Vagina (tissue), 2 donors: ENCODE data around the gene TAS2R41.

Experiments
- POLR2A ChIP-seq, 2 donors: fragments of 450-650 bp; IDR thresholded peaks; one replicate each; pipeline ENCODE4 v1.6.1; 2017; ENCODE audit warnings: antibody characterized with exemption in 2 of 2, mild to moderate bottlenecking in 2 of 2, moderate library complexity in 2 of 2
- POLR2AphosphoS5 ChIP-seq, 2 donors: sonication (generic); formaldehyde crosslinking; IDR thresholded peaks; one replicate each; pipeline ENCODE4 v1.9.0; 2017; ENCODE audit warnings: antibody characterized with exemption in 2 of 2, mild to moderate bottlenecking in 2 of 2, low read depth in 1 of 2; ENCODE audit not compliant: insufficient read depth in 1 of 2
- TF ChIP-seq, protein P1 (sequence below), 3 experiments: fragments of 450-650 bp in 2 of 3; fragments of 200-600 bp in 1 of 3; sonication (generic) in 1 of 3; IDR thresholded peaks; one replicate each; pipeline ENCODE4 v1.5.1; 2017 to 2019; ENCODE audit warnings: antibody characterized with exemption in 3 of 3, mild to moderate bottlenecking in 2 of 3, moderate library complexity in 2 of 3

DNA sequence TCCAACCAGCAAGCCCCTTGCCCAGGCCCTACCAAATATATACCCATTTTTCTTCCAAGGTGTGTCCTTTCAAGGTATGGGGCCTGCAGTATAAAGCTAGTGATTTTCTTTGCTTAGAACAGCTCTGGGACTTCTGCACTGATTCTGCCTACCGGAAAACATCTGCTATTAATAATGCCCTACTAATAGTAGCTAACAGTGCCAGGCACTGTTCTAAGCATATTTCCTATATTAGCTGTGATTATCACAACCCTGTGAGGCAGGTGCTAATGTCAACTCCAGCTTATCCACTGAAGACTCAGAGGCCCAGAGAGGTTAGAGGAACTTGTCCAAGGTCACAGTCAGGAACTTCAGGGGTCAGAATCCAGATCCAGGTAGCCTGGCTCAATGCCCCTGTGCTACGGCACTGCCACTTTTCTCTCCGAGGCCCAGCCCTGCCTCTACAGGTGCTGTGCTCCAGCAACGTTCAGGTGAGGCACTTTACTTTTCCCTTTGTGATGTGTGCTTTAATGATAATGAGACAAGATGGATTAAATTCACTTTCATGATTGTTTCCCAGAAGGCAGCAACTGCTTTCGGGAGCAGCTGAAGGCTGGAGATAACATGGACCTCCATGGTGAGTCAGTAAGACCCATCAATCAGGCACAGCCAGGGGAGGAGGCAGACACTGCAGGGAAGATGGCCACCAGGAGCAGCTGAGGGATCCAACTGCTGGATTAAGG is 26.7 kb downstream of the TAS2R41 start:
- TF ChIP-seq, protein P1, sequence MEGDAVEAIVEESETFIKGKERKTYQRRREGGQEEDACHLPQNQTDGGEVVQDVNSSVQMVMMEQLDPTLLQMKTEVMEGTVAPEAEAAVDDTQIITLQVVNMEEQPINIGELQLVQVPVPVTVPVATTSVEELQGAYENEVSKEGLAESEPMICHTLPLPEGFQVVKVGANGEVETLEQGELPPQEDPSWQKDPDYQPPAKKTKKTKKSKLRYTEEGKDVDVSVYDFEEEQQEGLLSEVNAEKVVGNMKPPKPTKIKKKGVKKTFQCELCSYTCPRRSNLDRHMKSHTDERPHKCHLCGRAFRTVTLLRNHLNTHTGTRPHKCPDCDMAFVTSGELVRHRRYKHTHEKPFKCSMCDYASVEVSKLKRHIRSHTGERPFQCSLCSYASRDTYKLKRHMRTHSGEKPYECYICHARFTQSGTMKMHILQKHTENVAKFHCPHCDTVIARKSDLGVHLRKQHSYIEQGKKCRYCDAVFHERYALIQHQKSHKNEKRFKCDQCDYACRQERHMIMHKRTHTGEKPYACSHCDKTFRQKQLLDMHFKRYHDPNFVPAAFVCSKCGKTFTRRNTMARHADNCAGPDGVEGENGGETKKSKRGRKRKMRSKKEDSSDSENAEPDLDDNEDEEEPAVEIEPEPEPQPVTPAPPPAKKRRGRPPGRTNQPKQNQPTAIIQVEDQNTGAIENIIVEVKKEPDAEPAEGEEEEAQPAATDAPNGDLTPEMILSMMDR (IDR thresholded peaks at IDR 0.05) = no peak
- TF ChIP-seq POLR2A (IDR thresholded peaks at IDR 0.05) = no peak
- TF ChIP-seq POLR2AphosphoS5 (IDR thresholded peaks at IDR 0.05; ENCODE audit: insufficient read depth in 1 of 2, low read depth in 1 of 2) = no peak
